SK-N-SH (cell line): ENCODE data around the gene PLA2G12B. TPM values are rescaled to one million over a fixed set of nuclear protein-coding genes. Genes with fewer than 3 reads are reported as not detected.
"Not testable (repeated sequence)": the region's sequence is repeated elsewhere in the genome, so short reads cannot be mapped to it uniquely, and the experiment has no call there.

Experiments
- CTCF ChIA-PET: fragments of 300-600, 350-600 bp; formaldehyde crosslinking; extraction: SDS; loops from one replicate; lab custom pipeline; 2021; lab: Yijun Ruan, JAX
- POLR2A ChIA-PET: fragments of 350-600 bp; sonication (Branson Sonifier 250); formaldehyde crosslinking; extraction: SDS; loops from one replicate; lab custom pipeline; 2020; ENCODE audit warnings: antibody characterized with exemption, inconsistent platforms; lab: Yijun Ruan, JAX
- DNase-seq: peaks from one replicate; pipeline ENCODE4 v3.0.0; 2012
- H2AFZ ChIP-seq: fragments of 200-600 bp; sonication (generic); 2 replicates; pipeline ENCODE4 v1.8.1; 2016; ENCODE audit warnings: antibody characterized with exemption, mild to moderate bottlenecking, low read depth
- H3F3A ChIP-seq: fragments of 200-600 bp; sonication (generic); replicated peaks from 2 replicates; pipeline ENCODE3; 2016; ENCODE audit warnings: antibody characterized with exemption, mild to moderate bottlenecking; ENCODE audit not compliant: insufficient read depth
- H3K27ac ChIP-seq, 2 experiments: fragments of 200-500 bp in 1 of 2; fragments of 200-600 bp in 1 of 2; sonication (Bioruptor generic) in 1 of 2; sonication (generic), shearing (Covaris generic) in 1 of 2; 2 replicates each; pipeline versions ENCODE4 v1.5.1 to v1.6.1; 2014 to 2016; ENCODE audit warnings: low read depth in 2 of 2, inconsistent platforms in 1 of 2, low read length in 1 of 2, mild to moderate bottlenecking in 1 of 2, mixed read lengths in 1 of 2
- H3K27me3 ChIP-seq: fragments of 200-600 bp; sonication (generic), shearing (Covaris generic); 2 replicates; pipeline ENCODE4 v1.6.1; 2016; ENCODE audit warnings: mixed run types; ENCODE audit not compliant: insufficient read depth
- H3K36me3 ChIP-seq, 2 experiments: fragments of 200-500 bp in 1 of 2; fragments of 200-600 bp in 1 of 2; sonication (Bioruptor generic) in 1 of 2; sonication (generic) in 1 of 2; replicated peaks in 1 of 2; 2 replicates each; pipeline versions ENCODE3 to v1.5.1; 2014 to 2016; ENCODE audit warnings: low read length in 1 of 2, mild to moderate bottlenecking in 1 of 2; ENCODE audit not compliant: insufficient read depth in 2 of 2, control insufficient read depth in 1 of 2
- H3K4me1 ChIP-seq, 2 experiments: fragments of 200-500 bp in 1 of 2; fragments of 200-600 bp in 1 of 2; sonication (Bioruptor generic) in 1 of 2; sonication (generic), shearing (Covaris generic) in 1 of 2; 2 replicates each; pipeline versions ENCODE4 v1.5.1 to v1.6.1; 2014 to 2016; ENCODE audit warnings: low read depth in 1 of 2, low read length in 1 of 2, mixed run types in 1 of 2; ENCODE audit not compliant: insufficient read depth in 2 of 2, control insufficient read depth in 1 of 2
- H3K4me2 ChIP-seq: fragments of 200-600 bp; sonication (generic), shearing (Covaris generic); 2 replicates; pipeline ENCODE4 v1.6.1; 2017; ENCODE audit warnings: mixed run types
- H3K4me3 ChIP-seq, 2 experiments: fragments of 200-500 bp in 1 of 2; fragments of 200-600 bp in 1 of 2; sonication (Bioruptor generic) in 1 of 2; sonication (generic), shearing (Covaris generic) in 1 of 2; 2 replicates each; pipeline versions ENCODE4 v1.5.1 to v1.8.1; 2014 to 2016; ENCODE audit warnings: low read depth in 2 of 2, inconsistent platforms in 1 of 2, low read length in 1 of 2, mild to moderate bottlenecking in 1 of 2, mixed read lengths in 1 of 2, moderate library complexity in 1 of 2
- H3K79me2 ChIP-seq: fragments of 200-600 bp; sonication (generic); 2 replicates; pipeline ENCODE4 v1.8.1; 2017; ENCODE audit warnings: mild to moderate bottlenecking; ENCODE audit not compliant: insufficient read depth
- H3K9ac ChIP-seq: fragments of 200-600 bp; sonication (generic); 2 replicates; pipeline ENCODE4 v1.6.1; 2017; ENCODE audit warnings: mixed run types
- H3K9me2 ChIP-seq: fragments of 200-600 bp; sonication (generic); 2 replicates; pipeline ENCODE4 v1.6.1; 2017; ENCODE audit warnings: mixed run types
- H3K9me3 ChIP-seq: fragments of 200-600 bp; sonication (generic); 2 replicates; pipeline ENCODE4 v1.6.1; 2017; ENCODE audit warnings: mixed run types, mild to moderate bottlenecking, moderate library complexity
- H4K20me1 ChIP-seq: fragments of 200-600 bp; sonication (generic); 2 replicates; pipeline ENCODE4 v1.6.1; 2017; ENCODE audit warnings: mild to moderate bottlenecking, mixed run types; ENCODE audit not compliant: insufficient read depth
- EP300 ChIP-seq, 2 experiments: IDR thresholded peaks; 2 replicates each; pipeline versions ENCODE4 v1.4.0 to v1.6.1; 2012; ENCODE audit warnings: borderline replicate concordance in 1 of 2, low read depth in 1 of 2, low read length in 1 of 2
- EZH2phosphoT487 ChIP-seq: fragments of 200-600 bp; sonication (generic); IDR thresholded peaks from 2 replicates; pipeline ENCODE4 v1.6.1; 2017; ENCODE audit warnings: low read depth, mixed run types, mild to moderate bottlenecking, antibody characterized with exemption, moderate library complexity, borderline replicate concordance
- FOSL2 ChIP-seq: IDR thresholded peaks from 2 replicates; pipeline ENCODE4 v1.4.0; 2012; ENCODE audit warnings: low read depth, mild to moderate bottlenecking, moderate library complexity, borderline replicate concordance
- FOXJ3 ChIP-seq: sonication (generic); formaldehyde crosslinking; IDR thresholded peaks from 2 replicates; pipeline ENCODE4 v1.5.1; 2020; ENCODE audit warnings: mild to moderate bottlenecking, missing genetic modification reagents
- GABPA ChIP-seq: IDR thresholded peaks from 2 replicates; pipeline ENCODE4 v1.4.0; 2012; ENCODE audit warnings: low read depth, mild to moderate bottlenecking
- NRF1 ChIP-seq: IDR thresholded peaks from 2 replicates; pipeline ENCODE4 v1.6.1; 2012; ENCODE audit warnings: low read depth, mild to moderate bottlenecking, low read length
- RXRA ChIP-seq: IDR thresholded peaks from 2 replicates; pipeline ENCODE4 v1.4.0; 2012; ENCODE audit warnings: low read depth, mild to moderate bottlenecking, borderline replicate concordance
- TAF1 ChIP-seq: IDR thresholded peaks from 2 replicates; pipeline ENCODE4 v1.6.1; 2012; ENCODE audit warnings: low read depth, mild to moderate bottlenecking, low read length, moderate library complexity, borderline replicate concordance
- ZBTB33 ChIP-seq: IDR thresholded peaks from 2 replicates; pipeline ENCODE4 v1.4.0; 2012; ENCODE audit warnings: low read depth, borderline replicate concordance
- WGBS: methylation state at CpG from one replicate; pipeline ENCODE4 v1.1.6; 2017; ENCODE audit warnings: low lambda C conversion rate; 5-methylcytosine and 5-hydroxymethylcytosine counted together
- polyA plus RNA-seq, 3 experiments: library from polyadenylated mRNA; depleted of rRNA; stranded (reverse); fragments of >200 nt; gene quantifications; 2 replicates each; pipeline ENCODE4 v1.2.3, GENCODE V29; 2012
- TF ChIP-seq, protein P1 (sequence below): IDR thresholded peaks from 2 replicates; pipeline ENCODE4 v1.6.1; 2012; ENCODE audit warnings: mild to moderate bottlenecking, low read depth, low read length, moderate library complexity

Gene PLA2G12B
- polyA plus RNA-seq, 1 of the 3 experiments (the other 2 are of a cell fraction), result not detected

DNA sequence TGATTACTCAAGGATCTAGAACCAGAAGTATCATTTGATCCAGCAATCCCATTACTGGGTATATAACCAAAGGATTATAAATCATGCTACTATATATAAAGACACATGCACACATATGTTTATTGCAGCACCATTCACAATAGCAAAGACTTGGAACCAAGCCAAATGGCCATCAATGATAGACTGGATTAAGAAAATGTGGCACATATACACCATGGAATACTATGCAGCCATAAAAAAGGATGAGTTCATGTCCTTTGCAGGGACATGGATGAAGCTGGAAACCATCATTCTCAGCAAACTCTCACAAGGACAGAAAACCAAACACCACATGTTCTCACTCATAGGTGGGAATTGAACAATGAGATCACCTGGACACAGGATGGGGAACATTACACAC, 40.9 kb upstream of the PLA2G12B start:
- H3K4me2 ChIP-seq, H4K20me1 ChIP-seq, CTCF ChIA-PET, H3K27me3 ChIP-seq, H3K9me3 ChIP-seq, POLR2A ChIA-PET, H3K79me2 ChIP-seq, H3K4me1 ChIP-seq, H3K36me3 ChIP-seq, DNase-seq, H2AFZ ChIP-seq, H3K27ac ChIP-seq, H3K9me2 ChIP-seq, H3K4me3 ChIP-seq, H3F3A ChIP-seq, H3K9ac ChIP-seq: not testable (repeated sequence)

DNA sequence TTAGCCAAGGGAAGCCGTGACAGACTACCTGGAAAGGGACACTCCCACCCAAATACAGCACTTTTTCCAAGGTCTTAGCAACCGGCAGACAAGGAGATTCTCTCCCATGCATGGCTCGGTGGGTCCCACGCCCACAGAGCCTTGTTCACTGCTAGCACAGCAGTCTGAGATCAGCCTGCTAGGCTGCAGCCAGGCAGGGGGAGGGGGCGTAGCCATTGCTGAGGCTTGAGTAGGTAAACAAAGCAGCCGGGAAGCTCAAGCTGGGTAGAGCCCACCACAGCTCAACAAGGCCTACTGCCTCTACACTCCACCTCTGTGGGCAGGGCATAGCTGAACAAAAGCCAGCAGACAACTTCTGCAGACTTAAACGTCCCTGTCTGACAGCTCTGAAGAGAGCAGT, 35.2 kb upstream of the PLA2G12B start:
- H3K9me3 ChIP-seq, H2AFZ ChIP-seq, H3K4me2 ChIP-seq, H3K27me3 ChIP-seq, H3K9ac ChIP-seq, H3K4me3 ChIP-seq, H3K9me2 ChIP-seq, H3F3A ChIP-seq, DNase-seq, H3K79me2 ChIP-seq, H3K27ac ChIP-seq, H3K4me1 ChIP-seq, H3K36me3 ChIP-seq, POLR2A ChIA-PET, H4K20me1 ChIP-seq: not testable (repeated sequence)
- WGBS, result 91% methylated on average over 5 of the region's 7 CpGs
- CTCF ChIA-PET, result interaction anchor here (0.6 to 1.7 kb wide), 2 partner anchors 34 to 106 kb away, joined by 3 to 5 read pairs; no protein-coding TSS in a partner anchor

DNA sequence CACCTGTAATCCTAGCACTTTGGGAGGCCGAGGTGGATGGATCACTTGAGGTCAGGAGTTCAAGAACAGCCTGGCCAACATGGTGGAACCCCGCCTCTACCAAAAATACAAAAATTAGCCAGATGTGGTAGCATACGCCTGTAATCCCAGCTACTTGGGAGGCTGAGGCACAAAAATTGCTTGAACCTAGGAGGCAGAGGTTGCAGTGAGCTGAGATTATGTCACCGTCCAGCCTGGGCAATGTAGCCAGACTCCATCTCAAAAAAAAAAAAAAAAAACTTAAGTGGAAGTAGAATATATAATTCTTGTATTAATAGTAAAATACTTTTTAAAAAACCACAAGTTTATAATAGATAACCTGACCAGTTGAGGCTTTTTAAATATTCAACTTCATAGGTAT, 30.0 kb upstream of the PLA2G12B start:
- H3K4me1 ChIP-seq, H3K4me3 ChIP-seq, H3K79me2 ChIP-seq, DNase-seq, H3K36me3 ChIP-seq, H3K27ac ChIP-seq, H3K9me2 ChIP-seq, H3K4me2 ChIP-seq, H3K9me3 ChIP-seq, H3F3A ChIP-seq, POLR2A ChIA-PET, H3K9ac ChIP-seq, H2AFZ ChIP-seq, H3K27me3 ChIP-seq, H4K20me1 ChIP-seq: not testable (repeated sequence)
- WGBS, result 86% methylated on average over 4 of the region's 4 CpGs
- CTCF ChIA-PET, result interaction anchor here (1.7 kb wide), 1 partner anchor 26 kb away, joined by 4 read pairs; no protein-coding TSS in a partner anchor

GRCh38 chr10:72981882-72982529, 27.4 kb upstream of the PLA2G12B start:
- POLR2A ChIA-PET, result no interaction called here
- CTCF ChIA-PET, result no interaction called here
- no peak for TF ChIP-seq GABPA
- TF ChIP-seq ZBTB33, result no peak
- no peak for TF ChIP-seq NRF1
- TF ChIP-seq, protein P1, sequence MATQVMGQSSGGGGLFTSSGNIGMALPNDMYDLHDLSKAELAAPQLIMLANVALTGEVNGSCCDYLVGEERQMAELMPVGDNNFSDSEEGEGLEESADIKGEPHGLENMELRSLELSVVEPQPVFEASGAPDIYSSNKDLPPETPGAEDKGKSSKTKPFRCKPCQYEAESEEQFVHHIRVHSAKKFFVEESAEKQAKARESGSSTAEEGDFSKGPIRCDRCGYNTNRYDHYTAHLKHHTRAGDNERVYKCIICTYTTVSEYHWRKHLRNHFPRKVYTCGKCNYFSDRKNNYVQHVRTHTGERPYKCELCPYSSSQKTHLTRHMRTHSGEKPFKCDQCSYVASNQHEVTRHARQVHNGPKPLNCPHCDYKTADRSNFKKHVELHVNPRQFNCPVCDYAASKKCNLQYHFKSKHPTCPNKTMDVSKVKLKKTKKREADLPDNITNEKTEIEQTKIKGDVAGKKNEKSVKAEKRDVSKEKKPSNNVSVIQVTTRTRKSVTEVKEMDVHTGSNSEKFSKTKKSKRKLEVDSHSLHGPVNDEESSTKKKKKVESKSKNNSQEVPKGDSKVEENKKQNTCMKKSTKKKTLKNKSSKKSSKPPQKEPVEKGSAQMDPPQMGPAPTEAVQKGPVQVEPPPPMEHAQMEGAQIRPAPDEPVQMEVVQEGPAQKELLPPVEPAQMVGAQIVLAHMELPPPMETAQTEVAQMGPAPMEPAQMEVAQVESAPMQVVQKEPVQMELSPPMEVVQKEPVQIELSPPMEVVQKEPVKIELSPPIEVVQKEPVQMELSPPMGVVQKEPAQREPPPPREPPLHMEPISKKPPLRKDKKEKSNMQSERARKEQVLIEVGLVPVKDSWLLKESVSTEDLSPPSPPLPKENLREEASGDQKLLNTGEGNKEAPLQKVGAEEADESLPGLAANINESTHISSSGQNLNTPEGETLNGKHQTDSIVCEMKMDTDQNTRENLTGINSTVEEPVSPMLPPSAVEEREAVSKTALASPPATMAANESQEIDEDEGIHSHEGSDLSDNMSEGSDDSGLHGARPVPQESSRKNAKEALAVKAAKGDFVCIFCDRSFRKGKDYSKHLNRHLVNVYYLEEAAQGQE, result no peak
- no peak for TF ChIP-seq RXRA
- TF ChIP-seq FOXJ3 (CRISPR knock-in tag), result no peak
- TF ChIP-seq FOSL2, result no peak
- no peak for TF ChIP-seq TAF1
- no peak for TF ChIP-seq EZH2phosphoT487
- TF ChIP-seq EP300 (IDR thresholded peaks at IDR 0.05; ENCODE audit: borderline replicate concordance in 1 of 2, low read depth in 1 of 2, low read length in 1 of 2), result no peak

More at GRCh38 chr10:72981882-72982529, 27.4 kb upstream of the PLA2G12B start:
- peaks cover 7% of the 10 kb centered on the region for H3F3A ChIP-seq
- no peaks in the 10 kb centered on the region for H3K9me2 ChIP-seq
- H3K4me1 ChIP-seq, result no peaks in the 10 kb centered on the region
- no peaks in the 10 kb centered on the region for H3K27me3 ChIP-seq
- no peak overlapping the region for H3K9ac ChIP-seq
- H3K4me3 ChIP-seq, result no peak overlapping the region
- H3K36me3 ChIP-seq, result no peaks in the 10 kb centered on the region
- no peak overlapping the region for H3K27ac ChIP-seq
- 90% methylated on average over 2 of the region's 2 CpGs for WGBS
- H2AFZ ChIP-seq, result no peak overlapping the region
- H3K79me2 ChIP-seq, result no peaks in the 10 kb centered on the region
- H4K20me1 ChIP-seq, result no peaks in the 10 kb centered on the region
- no peak overlapping the region for H3K4me2 ChIP-seq
- peaks cover 15% of the 10 kb centered on the region for H3K9me3 ChIP-seq
- DNase-seq, result no peak
